ENCODE data around the gene NSRP1.
"Not testable (repeated sequence)": the region's sequence is repeated elsewhere in the genome, so short reads cannot be mapped to it uniquely, and the experiment has no call there.

Gene NSRP1

DNA sequence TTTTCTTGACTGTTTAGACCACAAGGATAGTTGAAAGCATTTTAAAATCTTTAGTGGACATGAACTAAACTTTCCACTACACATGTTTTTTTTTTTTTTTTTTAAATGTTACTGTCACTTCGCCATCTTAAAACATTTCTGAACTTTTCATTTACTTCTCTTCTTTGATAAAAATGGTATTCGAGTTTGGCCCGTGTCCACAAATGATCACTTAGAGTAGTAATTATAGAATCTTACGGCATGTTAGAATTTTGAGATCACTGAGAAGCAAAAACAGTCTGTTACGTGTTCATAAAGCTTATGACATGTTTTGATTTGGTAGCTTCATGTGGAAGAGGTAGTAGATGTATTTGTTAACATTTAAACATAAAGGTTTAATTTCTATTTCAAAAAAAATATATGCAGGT, 1.1 kb downstream of the NSRP1 start:
- peaks cover 46% of the 10 kb centered on the region for H3K36me3 ChIP-seq (ENCODE audit: low read depth)
- H3K27ac ChIP-seq (ENCODE audit: poor library complexity, severe bottlenecking) = peak overlapping the region; percentile 67
- no peak for DNase-seq (ENCODE audit: low spot score)
- H3K9me3 ChIP-seq (ENCODE audit: severe bottlenecking) = no peaks in the 10 kb centered on the region
- TF ChIP-seq, protein P1, sequence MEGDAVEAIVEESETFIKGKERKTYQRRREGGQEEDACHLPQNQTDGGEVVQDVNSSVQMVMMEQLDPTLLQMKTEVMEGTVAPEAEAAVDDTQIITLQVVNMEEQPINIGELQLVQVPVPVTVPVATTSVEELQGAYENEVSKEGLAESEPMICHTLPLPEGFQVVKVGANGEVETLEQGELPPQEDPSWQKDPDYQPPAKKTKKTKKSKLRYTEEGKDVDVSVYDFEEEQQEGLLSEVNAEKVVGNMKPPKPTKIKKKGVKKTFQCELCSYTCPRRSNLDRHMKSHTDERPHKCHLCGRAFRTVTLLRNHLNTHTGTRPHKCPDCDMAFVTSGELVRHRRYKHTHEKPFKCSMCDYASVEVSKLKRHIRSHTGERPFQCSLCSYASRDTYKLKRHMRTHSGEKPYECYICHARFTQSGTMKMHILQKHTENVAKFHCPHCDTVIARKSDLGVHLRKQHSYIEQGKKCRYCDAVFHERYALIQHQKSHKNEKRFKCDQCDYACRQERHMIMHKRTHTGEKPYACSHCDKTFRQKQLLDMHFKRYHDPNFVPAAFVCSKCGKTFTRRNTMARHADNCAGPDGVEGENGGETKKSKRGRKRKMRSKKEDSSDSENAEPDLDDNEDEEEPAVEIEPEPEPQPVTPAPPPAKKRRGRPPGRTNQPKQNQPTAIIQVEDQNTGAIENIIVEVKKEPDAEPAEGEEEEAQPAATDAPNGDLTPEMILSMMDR (IDR thresholded peaks at IDR 0.05; ENCODE audit: poor library complexity, severe bottlenecking) = no peak
- ATAC-seq (ENCODE audit: low read depth) = no peak
- no peaks in the 10 kb centered on the region for H3K27me3 ChIP-seq (ENCODE audit: insufficient read depth, poor library complexity, severe bottlenecking)
- H3K4me1 ChIP-seq (ENCODE audit: insufficient read depth, poor library complexity, severe bottlenecking) = peaks cover 24% of the 10 kb centered on the region
- H3K4me3 ChIP-seq (ENCODE audit: severe bottlenecking) = peak overlapping the region; percentile 75

DNA sequence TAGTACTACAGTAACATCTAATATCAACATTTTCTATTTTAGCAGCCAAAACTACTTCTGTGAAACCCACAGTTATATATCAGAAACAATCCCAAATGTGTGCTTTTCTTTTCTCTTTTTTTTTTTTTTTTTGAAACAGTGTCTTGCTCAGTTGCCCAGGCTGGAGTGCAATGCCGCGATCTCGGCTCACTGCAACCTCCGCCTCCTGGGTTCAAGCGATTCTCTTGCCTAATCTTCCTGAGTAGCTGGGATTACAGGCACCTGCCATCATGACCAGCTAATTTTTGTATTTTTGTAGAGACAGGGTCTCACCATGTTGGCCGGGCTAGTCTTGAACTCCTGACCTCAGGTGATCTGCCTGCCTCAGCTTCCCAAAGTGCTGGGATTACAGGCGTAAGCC, 2.0 kb downstream of the NSRP1 start:
- H3K4me1 ChIP-seq (ENCODE audit: insufficient read depth, poor library complexity, severe bottlenecking) = peaks cover 20% of the 10 kb centered on the region
- DNase-seq (ENCODE audit: low spot score); H3K9me3 ChIP-seq (ENCODE audit: severe bottlenecking); H3K4me3 ChIP-seq (ENCODE audit: severe bottlenecking); H3K27me3 ChIP-seq (ENCODE audit: insufficient read depth, poor library complexity, severe bottlenecking); ATAC-seq (ENCODE audit: low read depth); H3K27ac ChIP-seq (ENCODE audit: poor library complexity, severe bottlenecking): not testable (repeated sequence)
- peaks cover 52% of the 10 kb centered on the region for H3K36me3 ChIP-seq (ENCODE audit: low read depth)

DNA sequence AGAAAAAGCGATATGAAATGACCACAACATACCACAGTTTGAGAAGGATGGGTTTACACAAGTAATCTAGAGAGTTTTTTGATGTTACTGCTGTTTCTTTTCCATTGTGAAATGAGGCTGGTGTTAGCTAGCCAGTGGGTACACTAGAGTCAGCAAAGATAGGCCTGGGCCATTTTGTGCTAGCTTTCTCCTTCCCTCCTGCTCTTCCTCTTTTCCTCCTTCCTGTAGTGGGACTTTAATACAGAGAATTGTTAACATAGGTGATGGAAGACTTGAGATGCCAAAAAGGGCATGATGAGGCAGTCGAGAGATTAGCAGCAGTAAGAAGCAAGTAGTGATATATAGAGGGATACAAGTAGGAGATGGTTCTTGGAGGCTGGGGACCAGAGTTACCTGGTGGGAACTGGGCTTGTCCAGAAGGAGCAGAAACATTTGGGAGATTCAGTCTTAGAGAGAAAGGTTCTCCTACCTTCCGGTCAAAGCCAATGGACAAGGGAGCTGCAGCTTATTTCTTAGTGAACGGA, 7.7 kb downstream of the NSRP1 start:
- H3K27ac ChIP-seq (ENCODE audit: poor library complexity, severe bottlenecking) = no peak overlapping the region
- H3K4me3 ChIP-seq (ENCODE audit: severe bottlenecking) = no peak overlapping the region
- ATAC-seq (ENCODE audit: low read depth) (no peak), DNase-seq (ENCODE audit: low spot score) (no peak)
- H3K27me3 ChIP-seq (ENCODE audit: insufficient read depth, poor library complexity, severe bottlenecking) = no peaks in the 10 kb centered on the region
- H3K36me3 ChIP-seq (ENCODE audit: low read depth) = peaks cover 88% of the 10 kb centered on the region
- peaks cover 10% of the 10 kb centered on the region for H3K4me1 ChIP-seq (ENCODE audit: insufficient read depth, poor library complexity, severe bottlenecking)
- H3K9me3 ChIP-seq (ENCODE audit: severe bottlenecking) = no peaks in the 10 kb centered on the region
- TF ChIP-seq, protein P1 (IDR thresholded peaks at IDR 0.05; ENCODE audit: poor library complexity, severe bottlenecking) = no peak

DNA sequence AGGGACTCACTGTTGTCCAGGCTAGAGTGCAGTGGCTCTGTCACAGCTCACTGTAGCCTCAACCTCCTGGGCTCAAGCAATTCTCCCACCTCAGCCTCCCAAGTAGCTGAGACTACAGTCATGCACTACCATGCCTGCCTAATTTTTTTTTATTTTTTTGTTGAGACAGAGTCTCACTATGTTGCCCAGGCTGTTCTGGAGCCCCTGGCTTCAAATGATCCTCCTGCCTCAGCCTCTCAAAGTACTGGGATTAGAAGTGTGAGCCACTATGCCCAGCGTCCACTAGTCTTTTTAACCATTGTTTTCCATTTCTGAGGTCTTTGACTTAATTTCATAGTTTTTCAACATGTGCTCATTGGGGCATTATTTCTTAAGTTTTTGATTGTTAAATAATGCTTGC, 13.5 kb downstream of the NSRP1 start:
- TF ChIP-seq, protein P1 (IDR thresholded peaks at IDR 0.05; ENCODE audit: poor library complexity, severe bottlenecking) = no peak
- H3K4me1 ChIP-seq (ENCODE audit: insufficient read depth, poor library complexity, severe bottlenecking) = no peaks in the 10 kb centered on the region
- no peaks in the 10 kb centered on the region for H3K9me3 ChIP-seq (ENCODE audit: severe bottlenecking)
- ATAC-seq (ENCODE audit: low read depth) (no peak), DNase-seq (ENCODE audit: low spot score) (no peak)
- H3K27me3 ChIP-seq (ENCODE audit: insufficient read depth, poor library complexity, severe bottlenecking) = no peaks in the 10 kb centered on the region
- peaks cover 86% of the 10 kb centered on the region for H3K36me3 ChIP-seq (ENCODE audit: low read depth)
- H3K4me3 ChIP-seq (ENCODE audit: severe bottlenecking) = no peak overlapping the region
- H3K27ac ChIP-seq (ENCODE audit: poor library complexity, severe bottlenecking) = no peak overlapping the region

DNA sequence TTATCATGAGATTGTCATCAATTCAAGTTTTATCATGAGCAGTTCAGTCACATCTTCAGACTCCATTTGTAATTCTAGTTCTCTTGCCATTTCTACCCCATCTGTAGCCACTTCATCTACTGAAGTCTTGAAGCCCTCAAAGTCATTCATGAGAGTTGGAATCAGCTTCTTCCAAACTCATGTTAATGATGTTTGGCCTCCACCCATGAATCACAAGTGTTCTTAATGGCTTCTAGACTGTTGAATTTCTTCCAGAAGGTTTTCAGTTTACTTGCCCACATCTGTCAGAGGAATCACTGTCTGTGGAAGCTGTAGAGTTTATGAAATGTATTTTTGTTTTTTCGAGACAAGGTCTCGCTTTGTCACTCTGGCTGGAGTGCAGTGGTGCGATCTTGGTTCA, 16.0 kb downstream of the NSRP1 start:
- TF ChIP-seq, protein P1 (IDR thresholded peaks at IDR 0.05; ENCODE audit: poor library complexity, severe bottlenecking) = no peak
- Histone ChIP-seq H3K4me3 (ENCODE audit: severe bottlenecking) (no peak overlapping the region), H3K27me3 (ENCODE audit: insufficient read depth, poor library complexity, severe bottlenecking) (no peaks in the 10 kb centered on the region), H3K4me1 (ENCODE audit: insufficient read depth, poor library complexity, severe bottlenecking) (no peaks in the 10 kb centered on the region), H3K9me3 (ENCODE audit: severe bottlenecking) (no peaks in the 10 kb centered on the region), H3K36me3 (ENCODE audit: low read depth) (peaks cover 82% of the 10 kb centered on the region), H3K27ac (ENCODE audit: poor library complexity, severe bottlenecking) (no peak overlapping the region)
- DNase-seq (ENCODE audit: low spot score) (no peak), ATAC-seq (ENCODE audit: low read depth) (no peak)
